Muscle of leg (tissue), 11 donors: ENCODE measurements around the gene LENG9. TPM values are rescaled to one million over a fixed set of nuclear protein-coding genes. Genes with fewer than 3 reads are reported as not detected.
A peak's percentile ranks its signal among the peaks of the same experiment; 100 is the strongest.

Experiments
- DNase-seq: peaks from one replicate; pipeline ENCODE4 v3.0.0; 2013
- H3K27ac ChIP-seq: one replicate; pipeline ENCODE4 v1.5.1; 2013; ENCODE audit warnings: mild to moderate bottlenecking, low read length, control low read depth
- H3K27me3 ChIP-seq: one replicate; pipeline ENCODE4 v1.6.1; 2013; ENCODE audit warnings: low read length; ENCODE audit not compliant: control insufficient read depth, insufficient read depth
- H3K36me3 ChIP-seq: one replicate; pipeline ENCODE4 v1.6.1; 2013; ENCODE audit warnings: low read length; ENCODE audit not compliant: control insufficient read depth, insufficient read depth
- H3K4me1 ChIP-seq: one replicate; pipeline ENCODE4 v1.6.1; 2013; ENCODE audit warnings: low read length; ENCODE audit not compliant: control insufficient read depth, insufficient read depth
- H3K4me3 ChIP-seq: one replicate; pipeline ENCODE4 v1.5.1; 2013; ENCODE audit warnings: low read length, control low read depth
- H3K9me3 ChIP-seq: replicated peaks from 2 replicates; pipeline ENCODE4 v1.6.1; 2013; ENCODE audit warnings: low read depth, low read length; ENCODE audit not compliant: control insufficient read depth
- WGBS: methylation state at CpG from one replicate; pipeline ENCODE4 v1.1.5; 2013; ENCODE audit warnings: missing lambda C conversion rate; ENCODE audit not compliant: insufficient coverage; 5-methylcytosine and 5-hydroxymethylcytosine counted together
- polyA plus RNA-seq, 8 donors: library from polyadenylated mRNA; unstranded; fragments of 120-200 nt; gene quantifications; one replicate each; pipeline versions ENCODE4 v1.2.1 to v1.2.3, GENCODE V29; 2013; ENCODE audit warnings: inconsistent platforms in 1 of 8, low replicate concordance in 1 of 8; ENCODE audit not compliant: insufficient read length in 8 of 8, insufficient read depth in 1 of 8
- total RNA-seq: library from RNA; stranded (reverse); fragments of 120-200 nt; gene quantifications from one replicate; pipeline ENCODE4 v1.2.4, GENCODE V29; 2013

The LENG9 gene
- total and polyA plus RNA-seq, 9 donors, result 1.5 to 4.1 (median 2.7) TPM

GRCh38 chr19:54440641-54441040 lies 22.9 kb downstream of the LENG9 start:
- H3K27ac ChIP-seq, result no peak overlapping the region
- no peaks in the 10 kb centered on the region for H3K9me3 ChIP-seq
- 66% methylated on average over 4 of the region's 5 CpGs for WGBS
- H3K36me3 ChIP-seq, result peaks cover 12% of the 10 kb centered on the region
- H3K4me1 ChIP-seq, result peaks cover 20% of the 10 kb centered on the region
- no peaks in the 10 kb centered on the region for H3K27me3 ChIP-seq
- DNase-seq, result no peak
- no peak overlapping the region for H3K4me3 ChIP-seq

DNA sequence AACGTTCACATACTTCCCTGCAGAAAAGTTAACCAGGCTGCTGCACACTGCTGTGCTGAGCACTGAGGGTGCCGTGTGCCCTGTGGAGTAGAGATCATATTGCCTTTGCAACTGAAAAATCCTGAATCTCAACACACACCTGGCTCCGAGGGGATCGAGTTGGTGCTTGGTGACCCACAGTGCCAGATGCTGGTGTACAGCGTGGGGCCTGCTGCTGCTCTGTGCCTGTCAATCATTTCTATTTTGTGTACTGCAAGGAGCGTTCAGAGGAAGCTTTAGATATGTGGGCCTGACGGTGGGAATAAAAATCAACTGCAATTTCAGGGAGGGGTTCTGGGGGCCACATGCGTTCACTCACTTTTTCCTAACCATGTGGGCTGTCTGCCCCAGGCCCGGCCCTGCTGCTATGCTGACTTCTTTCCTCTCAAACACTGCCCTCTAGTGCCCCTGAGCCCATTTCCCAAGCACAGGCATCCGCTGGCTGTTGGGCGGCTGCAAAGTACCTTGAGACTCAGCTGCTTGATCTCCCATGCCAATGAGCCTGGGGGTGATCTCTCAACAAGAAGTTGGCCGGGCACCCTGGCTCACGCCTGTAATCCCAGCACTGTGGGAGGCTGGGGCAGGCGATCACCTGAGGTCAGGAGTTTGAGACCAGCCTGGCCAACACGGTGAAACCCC lies 24.3 kb downstream of the LENG9 start:
- Histone ChIP-seq H3K27ac (no peak overlapping the region), H3K4me1 (peaks cover 27% of the 10 kb centered on the region), H3K36me3 (peaks cover 5% of the 10 kb centered on the region), H3K27me3 (peaks cover under 1% of the 10 kb centered on the region), H3K9me3 (no peaks in the 10 kb centered on the region), H3K4me3 (no peak overlapping the region)
- WGBS, result 56% methylated on average over 10 of the region's 15 CpGs
- DNase-seq, result no peak

- no peak overlapping the region for H3K27ac ChIP-seq
- DNase-seq, result peak; percentile 61
- peaks cover 27% of the 10 kb centered on the region for H3K4me1 ChIP-seq
- peaks cover 5% of the 10 kb centered on the region for H3K36me3 ChIP-seq
- peaks cover 11% of the 10 kb centered on the region for H3K27me3 ChIP-seq
- no peak overlapping the region for H3K4me3 ChIP-seq
- H3K9me3 ChIP-seq, result no peaks in the 10 kb centered on the region
- 40% methylated on average over 1 of the region's 10 CpGs for WGBS
Observed at GRCh38 chr19:54436628-54437252, 26.8 kb downstream of the LENG9 start.

GRCh38 chr19:54436031-54436523 lies 27.5 kb downstream of the LENG9 start:
- Histone ChIP-seq H3K9me3 (no peaks in the 10 kb centered on the region), H3K4me3 (no peak overlapping the region), H3K27ac (peak overlapping the region; percentile 13), H3K4me1 (peaks cover 33% of the 10 kb centered on the region), H3K36me3 (peaks cover 5% of the 10 kb centered on the region), H3K27me3 (peaks cover 14% of the 10 kb centered on the region)
- WGBS, result 16% methylated on average over 14 of the region's 15 CpGs
- DNase-seq, result peak; percentile 35

- peaks cover 5% of the 10 kb centered on the region for H3K36me3 ChIP-seq
- H3K4me1 ChIP-seq, result peaks cover 37% of the 10 kb centered on the region
- no peak overlapping the region for H3K4me3 ChIP-seq
- H3K27ac ChIP-seq, result peak overlapping the region; percentile 13
- H3K27me3 ChIP-seq, result peaks cover 16% of the 10 kb centered on the region
- WGBS, result 33% methylated on average over 7 of the region's 16 CpGs
- peak; percentile 30 for DNase-seq
- no peaks in the 10 kb centered on the region for H3K9me3 ChIP-seq
Observed at GRCh38 chr19:54435551-54436016, 28.0 kb downstream of the LENG9 start.

DNA sequence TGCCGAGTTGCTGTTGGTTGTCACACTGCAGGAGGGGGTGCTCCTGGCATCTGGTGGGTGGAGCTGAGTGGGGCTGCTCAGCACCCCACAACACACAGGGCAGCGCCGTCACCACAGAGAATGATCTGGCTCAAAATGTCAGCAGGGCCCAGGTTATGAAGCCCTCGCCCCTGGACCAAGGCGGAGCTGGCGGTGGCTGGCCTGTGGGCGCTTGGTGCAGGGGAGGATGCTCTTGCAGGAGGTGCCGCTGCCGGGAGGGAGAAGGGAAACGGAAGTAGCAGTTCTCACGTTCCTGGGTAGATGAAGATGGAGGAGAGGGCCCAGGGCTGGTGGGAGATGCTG lies 28.7 kb downstream of the LENG9 start:
- DNase-seq, result no peak
- H3K36me3 ChIP-seq, result peaks cover 5% of the 10 kb centered on the region
- H3K4me1 ChIP-seq, result peaks cover 42% of the 10 kb centered on the region
- H3K9me3 ChIP-seq, result no peaks in the 10 kb centered on the region
- peaks cover 23% of the 10 kb centered on the region for H3K27me3 ChIP-seq
- no peak overlapping the region for H3K27ac ChIP-seq
- WGBS, result 46% methylated on average over 9 of the region's 11 CpGs
- H3K4me3 ChIP-seq, result no peak overlapping the region

DNA sequence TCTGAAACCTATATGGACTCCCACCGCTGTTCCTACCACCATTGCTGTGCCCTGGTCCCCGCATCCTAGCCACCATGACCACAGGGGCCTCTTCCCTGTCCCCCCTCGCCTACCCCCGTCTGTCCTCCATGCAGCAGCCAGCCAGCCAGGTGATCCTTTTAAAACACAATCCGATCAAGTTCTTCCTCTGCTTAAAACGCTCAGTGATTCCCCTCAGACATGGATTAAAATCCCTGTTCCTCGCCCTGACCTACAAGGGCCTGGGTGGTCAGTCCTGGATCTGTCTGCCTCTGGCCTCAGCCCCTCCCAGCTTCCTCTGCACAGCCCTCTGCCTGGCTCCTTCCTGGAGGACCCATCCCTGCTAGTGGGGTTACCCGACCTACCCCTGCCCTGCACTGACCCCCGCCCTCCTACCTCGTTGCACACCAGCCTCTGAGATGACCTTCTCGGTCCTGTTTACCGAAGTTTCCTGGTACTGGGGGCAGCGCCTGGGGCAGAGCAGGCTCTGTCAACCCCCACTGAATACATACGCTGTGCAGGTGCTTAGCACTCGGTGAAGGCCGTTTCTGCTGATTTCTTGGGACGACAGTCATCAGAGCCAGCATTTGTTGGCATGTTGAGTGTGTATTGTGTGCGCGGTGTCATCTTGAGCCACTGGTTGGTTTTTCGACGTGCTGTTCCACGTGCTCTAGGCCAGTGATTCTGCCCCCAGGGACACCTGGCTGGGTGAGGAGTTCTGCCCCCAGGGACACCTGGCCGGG lies 29.3 kb downstream of the LENG9 start:
- H3K36me3 ChIP-seq, result peaks cover 5% of the 10 kb centered on the region

DNA sequence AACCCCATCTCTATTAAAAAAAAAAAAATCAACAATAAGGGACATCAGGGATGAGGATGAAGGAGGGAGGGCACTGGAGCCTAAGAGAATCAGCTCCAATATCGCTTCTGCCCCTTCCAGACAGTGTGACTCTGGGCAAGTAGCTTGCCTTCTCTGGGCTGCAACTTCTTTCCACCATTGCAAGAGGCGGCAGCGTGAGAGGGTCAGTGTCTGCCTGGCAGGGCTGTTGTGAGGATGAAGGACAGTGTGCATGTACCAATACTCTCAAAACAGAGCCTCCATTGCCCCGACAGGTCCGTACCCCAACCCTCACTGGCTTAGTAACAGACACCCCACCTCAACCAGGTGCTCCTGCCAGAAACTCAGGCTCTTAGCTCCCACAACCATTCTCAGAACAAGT lies 29.9 kb downstream of the LENG9 start:
- no peak overlapping the region for H3K27ac ChIP-seq
- DNase-seq, result no peak
- H3K4me1 ChIP-seq, result peaks cover 35% of the 10 kb centered on the region
- peaks cover 2% of the 10 kb centered on the region for H3K36me3 ChIP-seq
- no peak overlapping the region for H3K4me3 ChIP-seq
- H3K27me3 ChIP-seq, result peaks cover 34% of the 10 kb centered on the region
- 77% methylated on average over 2 of the region's 5 CpGs for WGBS
- no peaks in the 10 kb centered on the region for H3K9me3 ChIP-seq

More for the DNA sequence above, 29.3 kb downstream of the LENG9 start:
- WGBS, result 61% methylated on average over 23 of the region's 23 CpGs
- no peaks in the 10 kb centered on the region for H3K9me3 ChIP-seq
- no peak overlapping the region for H3K4me3 ChIP-seq
- peaks cover 28% of the 10 kb centered on the region for H3K27me3 ChIP-seq
- H3K4me1 ChIP-seq, result peaks cover 41% of the 10 kb centered on the region
- no peak for DNase-seq
- no peak overlapping the region for H3K27ac ChIP-seq

GRCh38 chr19:54432144-54432738 lies 31.3 kb downstream of the LENG9 start:
- no peaks in the 10 kb centered on the region for H3K36me3 ChIP-seq
- peaks cover 37% of the 10 kb centered on the region for H3K27me3 ChIP-seq
- H3K4me1 ChIP-seq, result peaks cover 33% of the 10 kb centered on the region
- no peak for DNase-seq
- WGBS, result 76% methylated on average over 4 of the region's 10 CpGs
- no peak overlapping the region for H3K4me3 ChIP-seq
- H3K9me3 ChIP-seq, result no peaks in the 10 kb centered on the region
- no peak overlapping the region for H3K27ac ChIP-seq
